OCI-LY3 (cell line): ENCODE measurements around the gene KCTD16.

Experiments used
- H2AFZ ChIP-seq: fragments of 200-600, 300-600 bp; shearing (Covaris generic); 2 replicates; pipeline ENCODE4 v1.6.0; 2014; ENCODE audit warnings: antibody characterized with exemption, low read depth, low read length
- H3K27ac ChIP-seq: fragments of 200-600, 300-600 bp; sonication (generic); 2 replicates; pipeline ENCODE4 v1.5.1; 2014; ENCODE audit warnings: mild to moderate bottlenecking, low read length, moderate library complexity, mixed read lengths
- H3K27me3 ChIP-seq: fragments of 200-600, 300-600 bp; sonication (generic); 2 replicates; pipeline ENCODE4 v1.6.1; 2014; ENCODE audit warnings: low read depth, low read length, mixed read lengths
- H3K36me3 ChIP-seq: fragments of 200-600, 300-600 bp; sonication (generic); replicated peaks from 2 replicates; pipeline ENCODE3; 2014; ENCODE audit warnings: low read depth, low read length, mixed read lengths
- H3K4me1 ChIP-seq: fragments of 300-600, 200-600 bp; sonication (generic); 2 replicates; pipeline ENCODE4 v1.6.1; 2014; ENCODE audit warnings: low read length, mixed read lengths
- H3K4me2 ChIP-seq: fragments of 200-600, 300-600 bp; sonication (generic); 2 replicates; pipeline ENCODE4 v1.6.1; 2014; ENCODE audit warnings: low read length, mixed read lengths
- H3K4me3 ChIP-seq: fragments of 300-600, 200-600 bp; sonication (generic); 2 replicates; pipeline ENCODE4 v1.5.1; 2014; ENCODE audit warnings: antibody characterized with exemption, mild to moderate bottlenecking, low read length, moderate library complexity
- H3K79me2 ChIP-seq: fragments of 300-600, 200-600 bp; shearing (Covaris generic); 2 replicates; pipeline ENCODE4 v1.6.1; 2014; ENCODE audit warnings: mild to moderate bottlenecking, low read length, mixed read lengths
- H3K9ac ChIP-seq: fragments of 300-600, 200-600 bp; shearing (Covaris generic); 2 replicates; pipeline ENCODE4 v1.6.0; 2014; ENCODE audit warnings: mild to moderate bottlenecking, low read length, moderate library complexity
- H3K9me3 ChIP-seq: fragments of 200-600, 300-600 bp; shearing (Covaris generic); 2 replicates; pipeline ENCODE4 v1.6.1; 2014; ENCODE audit warnings: low read length, mixed read lengths; ENCODE audit not compliant: insufficient read depth
- H4K20me1 ChIP-seq: fragments of 200-600, 300-600 bp; sonication (generic); 2 replicates; pipeline ENCODE4 v1.6.1; 2016; ENCODE audit warnings: low read length, mixed read lengths; ENCODE audit not compliant: insufficient read depth
- EZH2phosphoT487 ChIP-seq: fragments of 200-600 bp; shearing (Covaris generic); IDR thresholded peaks from 2 replicates; pipeline ENCODE4 v1.6.1; 2018; ENCODE audit warnings: antibody characterized with exemption, mixed run types, low read depth
- TF ChIP-seq, protein P1 (sequence below): fragments of 200-600, 300-600 bp; sonication (generic); IDR thresholded peaks from 2 replicates; pipeline ENCODE4 v1.5.1; 2014; ENCODE audit warnings: antibody characterized with exemption, low read length, low read depth

The KCTD16 gene

DNA sequence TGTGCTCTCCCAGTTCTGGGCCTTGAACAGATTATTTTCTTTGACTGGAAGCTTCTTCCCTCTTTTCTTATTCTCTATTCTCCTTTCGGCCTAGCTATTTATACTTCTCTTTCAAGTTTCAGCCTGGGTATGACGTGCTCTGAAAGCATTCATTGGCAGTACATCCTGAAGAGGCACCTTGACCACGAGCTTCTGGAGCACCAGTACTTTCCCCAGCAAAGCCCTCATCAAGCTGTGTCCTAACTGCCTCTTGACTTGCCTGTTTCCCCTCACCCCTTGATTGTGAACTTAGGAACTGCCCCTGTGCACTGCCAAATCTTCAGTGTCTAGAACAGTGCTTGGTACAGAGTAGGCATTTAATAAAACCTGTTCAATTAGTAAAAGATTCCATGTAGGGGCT, 154.9 kb downstream of the KCTD16 start:
- H3K4me2 ChIP-seq, result no peak overlapping the region
- H4K20me1 ChIP-seq, result no peaks in the 10 kb centered on the region
- no peaks in the 10 kb centered on the region for H3K9me3 ChIP-seq
- no peaks in the 10 kb centered on the region for H3K79me2 ChIP-seq
- no peak overlapping the region for H3K4me3 ChIP-seq
- no peaks in the 10 kb centered on the region for H3K27me3 ChIP-seq
- no peaks in the 10 kb centered on the region for H3K4me1 ChIP-seq
- TF ChIP-seq, protein P1, sequence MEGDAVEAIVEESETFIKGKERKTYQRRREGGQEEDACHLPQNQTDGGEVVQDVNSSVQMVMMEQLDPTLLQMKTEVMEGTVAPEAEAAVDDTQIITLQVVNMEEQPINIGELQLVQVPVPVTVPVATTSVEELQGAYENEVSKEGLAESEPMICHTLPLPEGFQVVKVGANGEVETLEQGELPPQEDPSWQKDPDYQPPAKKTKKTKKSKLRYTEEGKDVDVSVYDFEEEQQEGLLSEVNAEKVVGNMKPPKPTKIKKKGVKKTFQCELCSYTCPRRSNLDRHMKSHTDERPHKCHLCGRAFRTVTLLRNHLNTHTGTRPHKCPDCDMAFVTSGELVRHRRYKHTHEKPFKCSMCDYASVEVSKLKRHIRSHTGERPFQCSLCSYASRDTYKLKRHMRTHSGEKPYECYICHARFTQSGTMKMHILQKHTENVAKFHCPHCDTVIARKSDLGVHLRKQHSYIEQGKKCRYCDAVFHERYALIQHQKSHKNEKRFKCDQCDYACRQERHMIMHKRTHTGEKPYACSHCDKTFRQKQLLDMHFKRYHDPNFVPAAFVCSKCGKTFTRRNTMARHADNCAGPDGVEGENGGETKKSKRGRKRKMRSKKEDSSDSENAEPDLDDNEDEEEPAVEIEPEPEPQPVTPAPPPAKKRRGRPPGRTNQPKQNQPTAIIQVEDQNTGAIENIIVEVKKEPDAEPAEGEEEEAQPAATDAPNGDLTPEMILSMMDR, result no peak
- TF ChIP-seq EZH2phosphoT487, result no peak
- no peaks in the 10 kb centered on the region for H3K36me3 ChIP-seq
- H3K9ac ChIP-seq, result no peak overlapping the region
- H3K27ac ChIP-seq, result no peak overlapping the region
- no peak overlapping the region for H2AFZ ChIP-seq

DNA sequence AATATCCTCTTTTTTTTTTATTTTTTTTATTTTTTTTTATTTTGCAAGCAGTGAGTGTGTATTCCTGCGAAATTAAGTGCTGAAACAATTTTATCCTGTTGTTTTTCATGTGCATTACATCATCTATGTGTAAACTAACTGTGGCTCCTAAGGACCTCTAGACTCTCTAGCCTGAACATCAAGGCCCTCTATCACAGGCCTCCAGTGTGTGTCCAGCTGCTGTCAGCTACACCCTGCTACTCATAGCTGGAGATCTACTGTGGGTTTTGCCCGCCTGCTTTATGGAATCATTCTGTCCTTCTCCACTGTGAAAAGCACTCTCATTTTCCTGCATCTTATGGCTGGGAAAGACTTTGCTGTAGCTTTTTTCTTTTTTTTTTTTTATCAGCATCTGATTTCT, 157.8 kb downstream of the KCTD16 start:
- Histone ChIP-seq H3K36me3 (no peaks in the 10 kb centered on the region), H4K20me1 (no peaks in the 10 kb centered on the region), H3K9me3 (no peaks in the 10 kb centered on the region), H3K27me3 (no peaks in the 10 kb centered on the region), H3K4me1 (no peaks in the 10 kb centered on the region), H2AFZ (no peak overlapping the region), H3K79me2 (no peaks in the 10 kb centered on the region), H3K27ac (no peak overlapping the region), H3K4me3 (no peak overlapping the region), H3K4me2 (no peak overlapping the region), H3K9ac (no peak overlapping the region)
- TF ChIP-seq, protein P1, result no peak
- TF ChIP-seq EZH2phosphoT487, result no peak

DNA sequence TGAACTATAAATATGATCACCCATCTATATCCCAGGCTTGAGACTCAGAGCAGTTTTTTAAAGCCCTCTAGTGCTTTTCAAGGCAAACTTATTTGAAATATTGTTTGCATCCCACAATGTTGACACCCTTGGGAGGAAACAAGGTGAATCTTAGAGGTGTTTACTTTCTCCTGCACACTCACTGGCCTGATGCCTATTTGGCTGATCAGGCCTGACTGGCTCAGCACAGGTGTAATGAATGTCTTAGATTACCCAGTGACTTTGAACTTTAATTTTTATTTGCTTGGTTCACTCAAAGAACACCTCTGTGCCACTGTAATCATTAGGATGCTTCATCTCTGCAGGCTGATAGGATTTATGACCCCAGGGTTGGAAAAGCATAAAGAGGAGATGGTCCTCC, 158.3 kb downstream of the KCTD16 start:
- no peak overlapping the region for H3K9ac ChIP-seq
- H3K9me3 ChIP-seq, result no peaks in the 10 kb centered on the region
- no peak overlapping the region for H3K4me2 ChIP-seq
- H3K4me3 ChIP-seq, result no peak overlapping the region
- no peak overlapping the region for H2AFZ ChIP-seq
- H3K4me1 ChIP-seq, result no peaks in the 10 kb centered on the region
- H3K27ac ChIP-seq, result no peak overlapping the region
- H3K79me2 ChIP-seq, result no peaks in the 10 kb centered on the region
- no peak for TF ChIP-seq EZH2phosphoT487
- TF ChIP-seq, protein P1, result no peak
- no peaks in the 10 kb centered on the region for H4K20me1 ChIP-seq
- H3K27me3 ChIP-seq, result no peaks in the 10 kb centered on the region
- no peaks in the 10 kb centered on the region for H3K36me3 ChIP-seq

DNA sequence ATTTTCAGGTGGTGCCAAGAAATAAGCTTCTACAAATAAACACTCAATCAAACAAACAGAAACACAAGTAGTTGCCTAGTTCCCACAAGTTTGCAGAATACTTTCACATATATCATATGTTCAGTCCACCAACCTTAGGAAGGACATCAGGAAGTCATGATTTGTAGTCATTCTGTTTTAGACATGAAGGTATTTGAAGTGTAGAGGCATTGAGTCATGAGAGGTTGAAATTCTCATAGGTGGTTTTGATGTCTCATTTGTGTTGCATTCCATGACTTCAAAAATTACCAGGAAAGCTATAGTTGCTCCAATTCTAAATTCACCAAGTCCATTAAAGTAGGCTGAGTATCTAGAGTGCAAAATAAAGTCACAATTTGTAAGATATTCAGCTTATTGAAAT, 159.0 kb downstream of the KCTD16 start:
- Histone ChIP-seq H4K20me1 (no peaks in the 10 kb centered on the region), H3K36me3 (no peaks in the 10 kb centered on the region), H3K27me3 (no peaks in the 10 kb centered on the region), H3K4me1 (no peaks in the 10 kb centered on the region), H3K79me2 (no peaks in the 10 kb centered on the region), H3K9me3 (no peaks in the 10 kb centered on the region), H3K27ac (no peak overlapping the region), H3K9ac (no peak overlapping the region), H3K4me2 (no peak overlapping the region), H3K4me3 (no peak overlapping the region), H2AFZ (no peak overlapping the region)
- TF ChIP-seq, protein P1, result no peak
- TF ChIP-seq EZH2phosphoT487, result no peak
